Erythroblast (primary cell): Measurements from ENCODE around the gene PTPN9.

ENCODE experiments used
- GATA1 ChIP-seq: IDR thresholded peaks from 2 replicates; pipeline ENCODE4 v1.6.1; 2011; ENCODE audit warnings: low read depth, mild to moderate bottlenecking, control low read depth, low read length, moderate library complexity
- POLR2A ChIP-seq: IDR thresholded peaks from 2 replicates; pipeline ENCODE4 v1.6.1; 2011; ENCODE audit warnings: mild to moderate bottlenecking, low read length

GRCh38 chr15:75451674-75452363 lies 127.3 kb downstream of the PTPN9 start, which contains the start of gene SIN3A:
- TF ChIP-seq POLR2A = no peak
- TF ChIP-seq GATA1 = no peak
